Hematopoietic multipotent progenitor cell treated with erythropoietin and hydrocortisone succinate and interleukin-3 and kit ligand, for 15 days (in vitro differentiated cells): Measurements from ENCODE around the gene ANKRD11.
"Not testable (repeated sequence)": the region's sequence is repeated elsewhere in the genome, so short reads cannot be mapped to it uniquely, and the experiment has no call there.

Experiments used
- DNase-seq: peaks from one replicate; pipeline ENCODE4 v3.0.0-alpha.2; 2015; ENCODE audit warnings: low spot score

ANKRD11 gene

GRCh38 chr16:89363621-89364393 is 126.6 kb downstream of the ANKRD11 start:
- no peak for DNase-seq

GRCh38 chr16:89362540-89363223 is 127.7 kb downstream of the ANKRD11 start:
- DNase-seq: not testable (repeated sequence)

GRCh38 chr16:89361751-89362539 is 128.4 kb downstream of the ANKRD11 start:
- no peak for DNase-seq

GRCh38 chr16:89360760-89361435 is 129.5 kb downstream of the ANKRD11 start:
- DNase-seq: no peak

DNA sequence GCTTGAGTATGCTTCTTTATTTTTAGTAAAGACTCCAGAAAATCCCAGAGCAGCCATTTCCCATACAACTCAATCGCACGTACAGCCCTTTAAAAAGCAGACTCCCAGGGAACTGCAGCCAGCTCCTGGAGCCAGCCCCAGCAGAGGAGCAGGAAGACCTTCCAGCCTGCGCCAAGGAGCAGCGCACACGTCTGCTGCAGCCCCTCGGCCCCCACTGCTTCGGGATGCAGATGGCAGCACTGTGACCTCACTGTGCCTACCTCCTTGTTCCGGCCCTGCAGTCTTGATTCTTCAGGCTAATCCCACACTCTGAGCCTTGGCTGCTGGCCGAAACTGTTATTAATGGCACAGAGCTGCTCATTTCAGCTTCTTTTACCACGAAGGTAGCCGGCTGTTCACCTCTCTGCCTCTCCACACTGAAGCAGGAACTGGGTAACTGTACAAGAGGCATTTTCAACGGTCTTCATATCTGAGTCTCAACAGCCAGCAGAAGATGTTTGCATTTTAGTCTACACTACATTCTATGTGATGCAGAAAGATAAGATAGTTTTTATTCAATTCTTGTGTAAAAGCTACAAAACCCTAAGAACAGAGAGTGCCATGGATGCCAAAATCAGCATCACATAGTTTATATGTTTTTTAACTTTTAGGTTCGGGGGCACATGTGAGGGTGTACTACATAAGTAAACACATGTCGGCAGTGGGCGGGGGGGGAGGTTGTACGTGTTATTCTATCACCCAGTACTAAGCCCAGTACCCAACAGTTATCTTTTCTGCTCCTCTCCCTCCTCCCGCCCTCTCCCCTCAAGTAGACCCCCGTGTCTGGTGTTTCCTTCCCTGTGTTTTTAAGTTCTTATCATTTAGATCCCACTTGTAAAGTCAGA is 130.9 kb downstream of the ANKRD11 start:
- DNase-seq: no peak

- DNase-seq: no peak
These were observed 132.0 kb downstream of the ANKRD11 start for GRCh38 chr16:89358030-89359005.

DNA sequence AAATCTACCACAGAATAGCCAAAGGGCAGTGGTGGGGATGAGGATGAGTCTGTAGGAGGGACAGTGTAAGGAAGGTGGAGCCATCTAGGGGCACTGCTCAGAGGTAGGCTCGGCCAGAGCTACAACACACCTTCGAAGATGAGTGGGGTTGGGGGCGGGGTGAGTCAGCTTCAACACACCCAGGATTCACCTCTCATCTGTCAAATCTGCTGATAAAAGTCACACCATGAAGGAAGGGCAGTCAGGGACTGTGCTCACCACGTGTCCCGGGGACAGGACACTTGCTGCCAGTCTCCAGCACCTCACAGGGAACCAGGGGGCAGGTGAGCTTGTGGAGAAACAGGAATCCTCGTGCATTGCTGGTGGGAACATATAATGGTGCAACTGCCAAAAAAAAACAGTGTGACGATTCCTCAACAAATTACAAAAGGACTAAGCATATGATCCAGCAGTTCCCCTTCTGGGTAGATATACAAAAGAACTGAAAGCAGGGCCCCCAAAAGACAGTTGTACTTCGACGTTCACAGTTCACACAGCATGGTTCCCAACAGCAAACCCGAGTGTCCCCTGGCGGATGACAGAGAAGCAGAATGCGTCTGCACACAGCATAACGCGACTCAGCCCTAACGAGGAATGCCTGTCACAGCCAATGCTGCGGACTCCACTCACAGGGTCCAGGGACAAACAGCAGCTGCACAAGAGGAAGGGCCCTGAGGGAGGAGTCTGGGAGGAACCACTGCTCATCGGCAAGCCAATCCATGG is 133.1 kb downstream of the ANKRD11 start:
- no peak for DNase-seq

- DNase-seq: no peak
These were observed 134.7 kb downstream of the ANKRD11 start for GRCh38 chr16:89355686-89356085.

DNA sequence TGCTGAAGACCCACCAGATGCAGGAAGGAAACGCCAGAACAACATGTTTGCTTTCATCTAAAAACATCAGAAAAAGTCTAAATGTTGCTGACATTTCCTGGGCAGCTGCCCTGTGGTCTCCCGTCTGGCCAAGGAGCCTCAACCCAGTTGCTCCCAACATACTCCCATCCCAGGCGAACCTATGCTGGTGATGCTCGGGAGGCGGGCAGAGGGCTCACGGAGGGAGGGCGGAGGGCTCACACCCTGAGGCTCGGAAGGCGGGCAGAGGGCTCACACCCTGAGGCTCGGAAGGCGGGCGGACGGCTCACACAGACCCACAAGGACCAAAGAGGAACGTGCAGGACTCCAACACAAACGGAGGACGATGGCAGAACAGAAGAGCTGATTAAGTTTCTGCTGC is 135.4 kb downstream of the ANKRD11 start:
- no peak for DNase-seq

GRCh38 chr16:89354325-89354724 is 136.0 kb downstream of the ANKRD11 start:
- no peak for DNase-seq

GRCh38 chr16:89352091-89352681 is 138.2 kb downstream of the ANKRD11 start:
- DNase-seq: no peak

DNA sequence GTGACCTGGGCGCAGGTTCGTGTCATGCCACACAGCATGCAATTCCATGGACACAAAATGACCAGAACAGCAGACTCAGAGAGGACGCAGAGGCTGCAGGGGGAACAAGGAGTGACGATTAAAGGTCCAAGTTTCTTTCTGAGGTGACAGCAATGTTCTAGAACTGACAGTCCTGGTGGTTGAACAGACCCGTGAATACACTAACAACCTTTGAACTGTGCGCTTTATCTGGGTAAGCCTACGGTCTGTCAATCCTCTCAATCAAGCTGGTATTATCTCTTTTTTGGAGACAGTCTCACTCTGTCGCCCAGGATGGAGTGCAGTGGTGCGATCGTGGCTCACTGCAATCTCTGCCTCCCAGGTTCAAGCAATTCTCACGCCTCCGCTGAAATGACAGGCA is 138.7 kb downstream of the ANKRD11 start:
- no peak for DNase-seq

- DNase-seq: no peak
These were observed 139.5 kb downstream of the ANKRD11 start for GRCh38 chr16:89350701-89351380.

DNA sequence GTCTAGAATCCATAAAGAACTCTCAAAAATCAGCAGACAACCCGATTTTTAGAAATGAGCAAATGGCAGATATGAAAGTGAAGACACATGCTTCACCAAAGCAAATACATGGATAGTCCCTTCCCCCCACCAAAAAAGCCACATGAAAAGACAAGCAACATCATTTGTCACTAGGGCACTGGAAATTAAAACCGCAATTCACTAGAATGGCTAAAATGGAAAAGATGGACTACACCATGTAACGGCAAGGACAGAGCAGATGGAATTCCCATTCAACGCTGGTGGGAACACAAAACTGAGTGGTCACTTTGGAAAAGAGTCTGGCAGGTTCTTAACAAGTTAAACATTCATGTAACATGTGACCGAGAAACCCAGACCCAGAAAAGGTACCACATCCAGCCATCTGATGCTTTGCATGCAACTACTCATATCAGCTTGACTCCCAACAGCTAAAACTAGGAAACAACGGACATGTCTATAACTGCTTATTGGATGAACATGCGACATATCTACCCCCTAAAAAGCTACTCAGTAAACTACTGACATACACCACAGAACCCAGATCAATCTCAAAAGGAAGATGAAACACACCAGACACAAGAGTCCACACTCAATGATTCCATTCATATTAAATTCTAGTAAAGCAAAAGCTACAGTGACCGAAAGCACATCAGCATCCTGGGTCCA is 140.3 kb downstream of the ANKRD11 start:
- DNase-seq: no peak

DNA sequence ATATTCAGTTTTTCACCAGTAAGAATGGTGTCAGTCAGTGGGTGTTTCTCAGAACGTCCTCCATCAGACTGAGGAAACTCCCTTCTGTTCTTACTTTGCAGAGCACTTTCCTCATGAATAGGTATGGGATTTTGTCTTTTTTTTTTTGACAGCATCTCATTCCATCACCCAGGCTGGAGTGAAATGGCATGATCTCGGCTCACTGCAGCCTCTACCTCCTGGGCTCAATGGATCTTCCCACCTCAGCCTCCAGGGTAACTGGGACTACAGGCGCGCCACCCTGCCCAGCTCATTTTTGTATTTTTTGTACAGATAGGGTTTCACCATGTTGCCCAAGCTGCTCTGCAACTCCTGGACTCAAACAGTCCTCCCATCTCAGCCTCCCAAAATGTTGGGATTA is 142.6 kb downstream of the ANKRD11 start:
- no peak for DNase-seq

DNA sequence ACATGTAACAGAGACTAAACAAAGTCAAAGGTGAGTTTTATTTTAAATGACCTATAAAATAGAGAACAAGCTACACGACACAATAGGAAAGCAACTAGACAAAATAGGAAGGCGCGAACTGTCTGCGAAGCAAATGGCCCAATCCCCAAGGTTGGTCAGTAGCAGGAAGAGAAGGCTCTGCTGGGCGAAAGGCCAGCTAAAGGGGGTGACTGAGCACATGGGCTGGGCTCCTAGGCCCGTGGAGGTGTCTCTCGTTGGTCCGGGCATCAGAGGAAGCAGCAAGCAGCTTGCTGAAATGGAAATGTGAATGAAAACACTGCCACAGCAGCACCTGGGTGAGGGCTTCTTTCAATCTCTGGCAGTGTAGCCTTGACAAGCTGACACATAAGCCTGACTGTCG is 143.5 kb downstream of the ANKRD11 start:
- DNase-seq: no peak

- DNase-seq: no peak
These were observed 144.7 kb downstream of the ANKRD11 start for GRCh38 chr16:89345642-89346150.
